Fibroblast of mammary gland (primary cell): ENCODE measurements around the gene GFPT2.

Experiments
- DNase-seq: peaks from one replicate; pipeline ENCODE4 v3.0.0-alpha.2; 2010; ENCODE audit warnings: low read depth
- H3K4me3 ChIP-seq: 2 replicates; pipeline ENCODE4 v1.5.1; 2011; ENCODE audit warnings: low read depth, mild to moderate bottlenecking, low read length, moderate library complexity; ENCODE audit not compliant: control insufficient read depth
- CTCF ChIP-seq: conservative IDR thresholded peaks from 2 replicates; pipeline ENCODE4 v1.5.1; 2011; ENCODE audit warnings: low read depth, low read length, inconsistent platforms; ENCODE audit not compliant: control insufficient read depth, insufficient read depth

GFPT2 gene

GRCh38 chr5:180324601-180324950, 28.6 kb downstream of the GFPT2 start:
- DNase-seq, result no peak
- H3K4me3 ChIP-seq, result no peak overlapping the region
- TF ChIP-seq CTCF, result no peak

GRCh38 chr5:180323941-180324600, 29.1 kb downstream of the GFPT2 start:
- DNase-seq, result peak; percentile 79
- H3K4me3 ChIP-seq, result no peak overlapping the region
- TF ChIP-seq CTCF, result no peak

GRCh38 chr5:180323160-180323559, 30.0 kb downstream of the GFPT2 start:
- TF ChIP-seq CTCF, result no peak
- DNase-seq, result no peak
- no peak overlapping the region for H3K4me3 ChIP-seq

GRCh38 chr5:180318456-180319089, 34.6 kb downstream of the GFPT2 start:
- DNase-seq, result no peak
- no peak overlapping the region for H3K4me3 ChIP-seq
- TF ChIP-seq CTCF, result no peak

GRCh38 chr5:180316586-180316985, 36.5 kb downstream of the GFPT2 start:
- H3K4me3 ChIP-seq, result no peak overlapping the region
- no peak for TF ChIP-seq CTCF
- no peak for DNase-seq

- peak; percentile 64 for DNase-seq
- TF ChIP-seq CTCF, result peak; percentile 98
- H3K4me3 ChIP-seq, result no peak overlapping the region
Observed at GRCh38 chr5:180315762-180316212, 37.3 kb downstream of the GFPT2 start.
